Activated CD8-positive, alpha-beta memory T cell treated with anti-CD3 and anti-CD28 coated beads, Interleukin-2, amount 10 ng/mL, durations not matched to agents 7 days and 5 days (primary cell): ENCODE measurements around the gene AP4B1. TPM values are rescaled to one million over a fixed set of nuclear protein-coding genes. Genes with fewer than 3 reads are reported as not detected.
A peak's percentile ranks its signal among the peaks of the same experiment; 100 is the strongest.

Experiments used
- ATAC-seq: fragments of 150-1000 bp; cut with Tn5 transposase; one replicate; pipeline ENCODE4 v1.10.0; 2021; ENCODE audit warnings: moderate library complexity
- CTCF ChIA-PET: fragments of 350-600 bp; sonication (Branson Sonifier 250); formaldehyde crosslinking; loops from one replicate; lab custom pipeline; 2021; ENCODE audit warnings: antibody characterized with exemption; lab: Charles Lee
- DNase-seq: peaks from one replicate; pipeline ENCODE4 v3.0.0-alpha.2; 2020
- H3K27ac Mint-ChIP-seq: one replicate; pipeline ENCODE4 v1.8.0; 2021; ENCODE audit warnings: mild to moderate bottlenecking, mixed read lengths
- H3K27me3 Mint-ChIP-seq: one replicate; pipeline ENCODE4 v1.8.0; 2021; ENCODE audit warnings: mixed read lengths
- H3K36me3 Mint-ChIP-seq: one replicate; pipeline ENCODE4 v1.8.0; 2021; ENCODE audit warnings: mild to moderate bottlenecking, mixed read lengths
- H3K4me1 Mint-ChIP-seq: one replicate; pipeline ENCODE4 v1.8.0; 2021; ENCODE audit warnings: mixed read lengths
- H3K4me3 Mint-ChIP-seq: one replicate; pipeline ENCODE4 v1.8.0; 2021; ENCODE audit warnings: mild to moderate bottlenecking, moderate library complexity, mixed read lengths
- H3K9me3 Mint-ChIP-seq: one replicate; pipeline ENCODE4 v1.8.0; 2022; ENCODE audit warnings: low read depth, mixed read lengths
- total RNA-seq, 2 experiments: library from RNA; stranded (reverse); gene quantifications; one replicate each; pipeline ENCODE4 v1.2.3, GENCODE V29; 2021

Gene AP4B1
- total RNA-seq, 2 experiments from 2014 or later: 57.3 to 61.8 TPM

DNA sequence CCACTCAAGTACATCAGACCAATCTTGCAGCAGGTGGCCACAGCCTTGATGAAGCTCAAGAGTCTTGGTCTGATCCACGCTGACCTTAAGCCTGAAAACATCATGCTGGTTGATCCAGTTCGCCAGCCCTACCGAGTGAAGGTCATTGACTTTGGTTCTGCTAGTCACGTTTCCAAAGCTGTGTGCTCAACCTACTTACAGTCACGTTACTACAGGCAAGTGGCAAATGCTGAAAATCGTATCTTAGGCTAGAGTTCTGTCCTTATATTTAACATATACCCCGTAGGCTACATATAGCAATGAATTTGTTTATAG lies 36.6 kb upstream of the AP4B1 start:
- Mint-ChIP-seq H3K4me1 (peaks cover 72% of the 10 kb centered on the region), H3K27ac (peak overlapping the region; percentile 84), H3K9me3 (peaks cover 2% of the 10 kb centered on the region), H3K36me3 (peaks cover 56% of the 10 kb centered on the region), H3K27me3 (no peaks in the 10 kb centered on the region), H3K4me3 (no peak overlapping the region)
- DNase-seq: no peak
- CTCF ChIA-PET: interaction anchor here (1.0 to 4.5 kb wide), 4 partner anchors 8 to 12 kb away, joined by 4 to 42 read pairs (median 6); partner anchors contain the start of gene HIPK1
- ATAC-seq: no peak

DNA sequence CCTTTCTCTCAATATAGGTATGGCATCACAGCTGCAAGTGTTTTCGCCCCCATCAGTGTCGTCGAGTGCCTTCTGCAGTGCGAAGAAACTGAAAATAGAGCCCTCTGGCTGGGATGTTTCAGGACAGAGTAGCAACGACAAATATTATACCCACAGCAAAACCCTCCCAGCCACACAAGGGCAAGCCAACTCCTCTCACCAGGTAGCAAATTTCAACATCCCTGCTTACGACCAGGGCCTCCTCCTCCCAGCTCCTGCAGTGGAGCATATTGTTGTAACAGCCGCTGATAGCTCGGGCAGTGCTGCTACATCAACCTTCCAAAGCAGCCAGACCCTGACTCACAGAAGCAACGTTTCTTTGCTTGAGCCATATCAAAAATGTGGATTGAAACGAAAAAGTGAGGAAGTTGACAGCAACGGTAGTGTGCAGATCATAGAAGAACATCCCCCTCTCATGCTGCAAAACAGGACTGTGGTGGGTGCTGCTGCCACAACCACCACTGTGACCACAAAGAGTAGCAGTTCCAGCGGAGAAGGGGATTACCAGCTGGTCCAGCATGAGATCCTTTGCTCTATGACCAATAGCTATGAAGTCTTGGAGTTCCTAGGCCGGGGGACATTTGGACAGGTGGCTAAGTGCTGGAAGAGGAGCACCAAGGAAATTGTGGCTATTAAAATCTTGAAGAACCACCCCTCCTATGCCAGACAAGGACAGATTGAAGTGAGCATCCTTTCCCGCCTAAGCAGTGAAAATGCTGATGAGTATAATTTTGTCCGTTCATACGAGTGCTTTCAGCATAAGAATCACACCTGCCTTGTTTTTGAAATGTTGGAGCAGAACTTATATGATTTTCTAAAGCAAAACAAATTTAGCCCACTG lies 36.0 kb upstream of the AP4B1 start:
- ATAC-seq (peak; percentile 67), DNase-seq (peak; percentile 83)
- CTCF ChIA-PET: interaction anchor here (0.5 to 4.5 kb wide), 6 partner anchors 8 to 181 kb away, joined by 3 to 42 read pairs (median 6); partner anchors contain the start of gene HIPK1
- Mint-ChIP-seq H3K9me3 (peaks cover 2% of the 10 kb centered on the region), H3K27ac (peak overlapping the region; percentile 84), H3K27me3 (no peaks in the 10 kb centered on the region), H3K36me3 (peaks cover 53% of the 10 kb centered on the region), H3K4me1 (peaks cover 73% of the 10 kb centered on the region), H3K4me3 (peak overlapping the region; percentile 64)

DNA sequence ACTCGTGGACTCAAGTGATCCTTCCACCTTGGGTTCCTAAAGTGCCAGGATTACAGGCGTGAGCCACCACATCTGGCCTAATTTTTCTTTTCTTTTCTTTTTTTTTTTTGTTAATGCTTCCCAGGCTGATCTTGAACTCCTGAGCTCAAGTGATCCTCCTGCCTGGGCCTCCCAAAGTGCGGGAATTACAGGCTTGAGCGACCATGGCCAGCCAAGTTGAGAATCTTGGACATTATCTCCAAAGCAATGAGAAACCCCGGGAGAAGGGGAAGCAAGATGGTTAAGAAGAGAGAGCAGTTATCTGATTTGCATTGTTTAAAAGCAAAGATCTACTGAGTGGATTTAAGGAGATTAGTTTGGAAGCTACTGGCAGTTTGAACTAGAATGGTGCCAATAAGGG lies 33.6 kb upstream of the AP4B1 start:
- CTCF ChIA-PET: interaction anchor here (0.7 to 4.5 kb wide), 4 partner anchors 8 to 560 kb away, joined by 3 to 42 read pairs (median 4); partner anchors contain the start of gene HIPK1
- peak overlapping the region; percentile 62 for H3K27ac Mint-ChIP-seq
- H3K4me1 Mint-ChIP-seq: peaks cover 80% of the 10 kb centered on the region
- peak overlapping the region; percentile 24 for H3K4me3 Mint-ChIP-seq
- H3K27me3 Mint-ChIP-seq: no peaks in the 10 kb centered on the region
- H3K36me3 Mint-ChIP-seq: peaks cover 54% of the 10 kb centered on the region
- no peaks in the 10 kb centered on the region for H3K9me3 Mint-ChIP-seq
- no peak for DNase-seq
- no peak for ATAC-seq

DNA sequence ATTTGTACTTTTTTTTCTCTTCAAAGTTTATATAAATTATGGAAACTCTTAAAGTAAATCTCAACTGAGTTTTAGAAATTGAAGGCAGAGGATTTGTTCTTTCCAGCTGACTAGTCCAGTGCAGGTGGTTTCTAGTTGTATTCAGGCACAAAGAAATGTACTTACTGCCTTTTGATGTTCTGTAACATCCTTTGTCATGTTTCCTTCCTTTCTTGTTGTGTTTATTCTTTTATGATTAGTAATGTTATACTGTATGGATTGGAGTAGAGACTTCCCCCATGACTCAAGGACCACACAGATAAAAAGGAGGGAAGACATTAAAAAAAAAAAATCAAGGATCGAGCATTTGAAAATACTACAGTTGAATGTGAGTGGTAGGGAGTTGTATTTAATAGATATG lies 32.5 kb upstream of the AP4B1 start:
- Mint-ChIP-seq H3K4me3 (no peak overlapping the region), H3K27ac (peak overlapping the region; percentile 63), H3K36me3 (peaks cover 54% of the 10 kb centered on the region), H3K4me1 (peaks cover 82% of the 10 kb centered on the region), H3K27me3 (no peaks in the 10 kb centered on the region), H3K9me3 (no peaks in the 10 kb centered on the region)
- no peak for DNase-seq
- no peak for ATAC-seq
- CTCF ChIA-PET: no interaction called here

DNA sequence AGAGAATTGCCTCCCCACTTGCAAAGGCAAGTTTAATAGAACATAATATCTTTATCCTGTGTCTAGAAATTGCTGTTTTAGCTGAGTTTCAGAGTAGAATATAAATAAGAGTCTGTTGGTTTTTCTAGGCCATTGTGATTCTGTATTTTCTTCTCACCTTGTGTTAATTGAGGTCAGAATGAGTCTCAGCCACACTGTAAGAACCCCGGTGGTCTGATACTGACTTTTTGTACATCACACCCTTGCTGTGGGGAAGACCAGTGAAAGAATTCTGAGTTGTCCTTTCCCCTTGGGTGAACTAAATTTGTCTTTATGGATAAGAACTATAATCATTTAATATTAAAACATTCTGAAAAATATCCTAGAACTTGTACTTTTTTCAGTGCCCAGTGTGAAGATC lies 31.4 kb upstream of the AP4B1 start:
- Mint-ChIP-seq H3K36me3 (peaks cover 47% of the 10 kb centered on the region), H3K4me1 (peaks cover 83% of the 10 kb centered on the region), H3K27ac (peak overlapping the region; percentile 56), H3K27me3 (no peaks in the 10 kb centered on the region), H3K4me3 (no peak overlapping the region), H3K9me3 (no peaks in the 10 kb centered on the region)
- DNase-seq: no peak
- CTCF ChIA-PET: interaction anchor here (1.5 kb wide), 1 partner anchor 11 kb away, joined by 7 read pairs; no protein-coding TSS in a partner anchor
- ATAC-seq: no peak

DNA sequence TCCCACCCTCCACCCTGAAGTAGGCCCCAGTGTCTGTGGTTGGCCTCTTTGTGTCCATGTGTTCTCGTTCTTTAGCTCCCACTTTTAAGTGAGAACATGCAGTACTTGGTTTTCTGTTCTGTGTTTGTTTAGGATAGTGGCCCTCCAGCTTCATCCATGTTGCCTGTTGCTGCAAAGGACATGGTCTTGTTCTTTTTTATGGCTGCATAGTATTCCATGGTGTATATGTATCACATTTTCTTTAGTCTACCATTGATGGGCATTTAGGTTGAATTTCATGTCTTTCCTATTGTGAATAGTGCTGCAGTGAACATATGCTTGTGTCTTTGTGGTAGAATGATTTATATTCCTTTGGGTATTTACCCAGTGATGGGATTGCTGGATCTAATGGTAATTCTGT lies 30.6 kb upstream of the AP4B1 start:
- Mint-ChIP-seq H3K36me3 (peaks cover 39% of the 10 kb centered on the region), H3K4me1 (peaks cover 80% of the 10 kb centered on the region), H3K27ac (peak overlapping the region; percentile 56), H3K4me3 (no peak overlapping the region), H3K27me3 (no peaks in the 10 kb centered on the region), H3K9me3 (no peaks in the 10 kb centered on the region)
- no peak for DNase-seq
- CTCF ChIA-PET: interaction anchor here (1.5 to 1.6 kb wide), 2 partner anchors 12 to 28 kb away, joined by 3 to 7 read pairs; no protein-coding TSS in a partner anchor
- ATAC-seq: no peak

DNA sequence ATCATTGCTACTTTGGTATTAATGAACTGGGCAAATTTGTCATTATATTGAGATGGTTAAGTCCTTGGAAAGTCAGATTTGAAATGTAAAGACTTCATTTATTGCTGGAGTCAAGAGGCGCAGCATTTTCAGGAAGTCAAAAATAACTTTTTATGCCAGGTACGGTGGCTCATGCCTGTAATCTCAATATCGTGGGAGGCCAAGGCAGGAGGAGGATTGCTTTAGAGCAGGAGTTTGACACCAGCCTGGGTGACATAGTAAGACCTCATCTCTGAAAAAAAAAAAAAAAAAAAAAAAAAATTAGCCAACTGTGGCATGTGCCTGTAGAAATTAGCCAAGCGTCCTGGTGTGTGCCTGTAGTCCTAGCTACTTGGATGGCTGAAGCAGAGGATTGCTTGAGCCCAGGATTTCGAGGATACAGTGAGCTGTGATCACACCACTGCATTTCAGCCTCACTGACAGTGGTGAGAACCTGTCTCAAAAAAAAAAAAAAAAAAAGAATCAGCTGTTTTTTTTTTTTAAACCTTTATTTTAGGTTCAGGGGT lies 30.0 kb upstream of the AP4B1 start:
- H3K36me3 Mint-ChIP-seq: peaks cover 38% of the 10 kb centered on the region
- no peak overlapping the region for H3K27ac Mint-ChIP-seq
- no peaks in the 10 kb centered on the region for H3K27me3 Mint-ChIP-seq
- ATAC-seq: no peak
- CTCF ChIA-PET: interaction anchor here (0.7 to 1.6 kb wide), 5 partner anchors 11 to 31 kb away, joined by 3 to 5 read pairs (median 3); no protein-coding TSS in a partner anchor
- H3K4me1 Mint-ChIP-seq: peaks cover 75% of the 10 kb centered on the region
- DNase-seq: no peak
- no peaks in the 10 kb centered on the region for H3K9me3 Mint-ChIP-seq
- no peak overlapping the region for H3K4me3 Mint-ChIP-seq

DNA sequence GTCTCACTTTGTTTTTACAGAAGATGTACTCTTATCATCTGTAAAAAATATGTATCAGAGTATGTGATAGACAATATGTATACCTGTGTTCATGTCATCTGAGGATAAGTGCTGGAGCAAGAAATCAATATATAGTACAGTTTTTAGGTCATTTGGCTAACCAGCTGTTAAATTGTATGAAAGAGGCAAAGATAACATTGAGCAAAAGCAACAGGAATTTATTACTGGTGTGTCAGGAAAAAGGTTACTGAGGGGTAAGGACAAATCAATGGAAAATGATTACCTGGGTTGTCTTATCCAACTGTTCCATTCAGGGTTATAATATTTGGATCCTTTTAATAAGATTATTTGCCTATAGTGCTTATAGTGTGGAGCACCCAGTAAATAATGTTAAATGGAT lies 29.4 kb upstream of the AP4B1 start:
- CTCF ChIA-PET: interaction anchor here (0.9 to 1.6 kb wide), 5 partner anchors 11 to 31 kb away, joined by 3 to 5 read pairs (median 3); no protein-coding TSS in a partner anchor
- ATAC-seq: no peak
- Mint-ChIP-seq H3K9me3 (no peaks in the 10 kb centered on the region), H3K4me3 (peak overlapping the region; percentile 86), H3K27me3 (no peaks in the 10 kb centered on the region), H3K27ac (peak overlapping the region; percentile 78), H3K36me3 (peaks cover 34% of the 10 kb centered on the region), H3K4me1 (peaks cover 69% of the 10 kb centered on the region)
- no peak for DNase-seq

DNA sequence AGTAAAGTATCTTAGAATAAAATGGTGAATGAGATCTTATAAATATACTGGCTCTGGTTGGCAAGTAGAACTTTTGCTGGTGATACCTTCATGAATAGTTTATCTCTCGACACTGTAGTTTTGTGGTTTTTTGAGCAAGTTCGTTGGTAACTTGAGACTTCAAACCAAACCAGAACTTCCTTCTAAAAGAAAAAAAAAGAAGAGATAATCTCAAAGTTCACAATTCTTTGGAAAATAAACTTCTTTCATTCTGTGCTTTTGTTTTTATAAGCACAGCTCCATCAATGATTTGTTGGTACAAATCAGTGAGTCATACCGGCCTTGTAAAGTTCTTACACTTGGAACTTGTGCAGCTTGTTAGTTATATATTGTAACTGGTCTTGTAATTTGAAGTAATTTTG lies 26.9 kb upstream of the AP4B1 start:
- H3K27ac Mint-ChIP-seq: peak overlapping the region; percentile 94
- CTCF ChIA-PET: interaction anchor here (0.8 to 4.9 kb wide), 13 partner anchors 9 to 351 kb away, joined by 3 to 60 read pairs (median 8); partner anchors contain the start of genes AP4B1 and DCLRE1B
- no peak for ATAC-seq
- peak overlapping the region; percentile 86 for H3K4me3 Mint-ChIP-seq
- no peaks in the 10 kb centered on the region for H3K9me3 Mint-ChIP-seq
- no peak for DNase-seq
- peaks cover 59% of the 10 kb centered on the region for H3K4me1 Mint-ChIP-seq
- peaks cover 25% of the 10 kb centered on the region for H3K36me3 Mint-ChIP-seq
- H3K27me3 Mint-ChIP-seq: no peaks in the 10 kb centered on the region

DNA sequence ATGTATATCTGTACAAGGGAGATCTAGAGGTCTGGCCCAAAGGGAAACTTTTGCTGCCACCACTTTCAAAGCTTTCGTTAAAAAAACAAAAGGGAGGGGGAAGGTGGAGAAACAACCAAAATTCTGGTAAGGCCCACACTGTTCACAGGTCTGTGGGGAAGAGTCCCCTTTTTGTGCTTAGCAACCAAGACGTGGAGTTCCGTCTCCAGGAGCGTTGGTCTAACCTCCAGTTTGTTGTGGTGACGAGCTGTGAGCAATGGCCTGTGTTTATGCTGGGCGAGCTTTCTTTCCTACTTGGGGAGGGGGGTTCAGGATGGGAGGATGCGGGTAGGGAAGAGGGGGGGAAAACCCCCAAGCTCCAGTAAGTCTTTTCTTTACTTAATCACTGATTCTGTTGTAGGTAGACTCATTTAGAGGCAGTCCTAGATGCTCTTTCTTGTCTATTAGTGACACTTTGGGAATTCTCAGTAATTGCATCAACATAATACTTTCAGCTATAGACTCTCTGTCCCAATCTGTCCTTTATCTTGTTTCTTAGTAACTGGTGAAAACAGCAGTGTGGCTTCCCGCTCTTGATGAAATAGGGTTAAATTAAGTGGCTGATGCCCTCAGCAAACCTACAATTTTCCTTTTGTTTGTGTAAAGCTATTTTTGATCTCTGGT lies 26.0 kb upstream of the AP4B1 start:
- Mint-ChIP-seq H3K27ac (peak overlapping the region; percentile 94), H3K4me1 (peaks cover 51% of the 10 kb centered on the region), H3K36me3 (peaks cover 24% of the 10 kb centered on the region), H3K27me3 (no peaks in the 10 kb centered on the region), H3K9me3 (no peaks in the 10 kb centered on the region), H3K4me3 (peak overlapping the region; percentile 86)
- DNase-seq (peak; percentile 83), ATAC-seq (peak; percentile 37)
- CTCF ChIA-PET: interaction anchor here (0.8 to 4.9 kb wide), 16 partner anchors 10 to 416 kb away, joined by 3 to 60 read pairs (median 6); partner anchors contain the start of genes AP4B1, DCLRE1B and RSBN1

DNA sequence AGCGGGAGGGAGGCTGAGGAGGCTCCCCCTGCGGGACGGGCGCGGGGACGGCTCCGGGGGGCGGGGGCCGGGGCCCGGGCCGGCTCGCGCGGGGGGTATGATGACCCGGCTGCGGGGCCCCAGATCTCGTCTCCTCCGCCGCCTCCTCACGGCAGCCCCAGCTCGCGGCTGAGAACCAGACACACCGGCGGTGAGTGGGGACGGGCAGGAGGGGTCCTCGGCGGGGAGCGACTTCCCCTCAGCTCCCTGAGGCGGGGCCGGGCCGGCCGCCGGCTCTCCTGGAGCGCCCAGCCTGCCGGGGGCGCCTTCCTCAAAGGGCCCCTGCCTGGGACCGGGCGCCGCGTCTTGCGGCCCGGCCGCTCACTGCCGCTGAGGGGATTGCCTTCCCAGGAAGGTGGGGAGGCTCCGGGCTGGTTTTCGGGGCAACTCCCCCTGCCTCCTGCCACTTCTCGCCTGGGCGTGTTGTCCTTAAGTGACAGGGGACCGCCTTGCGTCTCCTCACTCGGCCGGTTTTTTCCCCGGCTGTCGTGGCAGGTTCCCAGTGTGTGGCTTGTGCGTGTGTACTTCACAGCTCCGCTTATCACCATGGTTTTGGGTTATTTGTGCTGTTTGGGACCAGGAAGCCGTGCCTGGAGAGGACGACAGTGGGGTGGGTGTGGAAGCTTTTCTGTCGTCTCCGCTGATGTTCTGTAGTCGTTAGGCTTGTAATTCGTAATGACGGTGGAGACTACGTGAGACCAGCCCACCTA lies 25.3 kb upstream of the AP4B1 start:
- ATAC-seq: peak; percentile 29
- Mint-ChIP-seq H3K9me3 (no peaks in the 10 kb centered on the region), H3K27ac (peak overlapping the region; percentile 94), H3K4me1 (peaks cover 45% of the 10 kb centered on the region), H3K36me3 (peaks cover 17% of the 10 kb centered on the region), H3K4me3 (peak overlapping the region; percentile 86), H3K27me3 (no peaks in the 10 kb centered on the region)
- peak; percentile 73 for DNase-seq
- CTCF ChIA-PET: interaction anchor here (0.8 to 4.9 kb wide), 21 partner anchors 10 to 417 kb away, joined by 3 to 60 read pairs (median 5); partner anchors contain the start of genes AP4B1, DCLRE1B, PHTF1 and RSBN1
